ENCODE data around the gene DISC1.

GRCh38 chr1:231596337-231596791 lies 30.2 kb upstream of the DISC1 start:
- TF ChIP-seq CTCF (IDR thresholded peaks at IDR 0.05; ENCODE audit: insufficient read depth, low read length, poor library complexity, severe bottlenecking) = no peak
- TF ChIP-seq EZH2phosphoT487 (conservative IDR thresholded peaks at IDR 0.05; ENCODE audit: low read length) = no peak
